Kidney epithelial cell (primary cell): Measurements from ENCODE around the gene CDH23. TPM values are rescaled to one million over a fixed set of nuclear protein-coding genes. Genes with fewer than 3 reads are reported as not detected.

Experiments used
- DNase-seq: peaks from one replicate; pipeline ENCODE4 v3.0.0-alpha.2; 2010; ENCODE audit warnings: low read depth
- H3K27me3 ChIP-seq: 2 replicates; pipeline ENCODE4 v1.6.0; 2011; ENCODE audit warnings: low read length; ENCODE audit not compliant: control insufficient read depth, insufficient read depth
- H3K36me3 ChIP-seq: 2 replicates; pipeline ENCODE4 v1.5.1; 2011; ENCODE audit warnings: low read length; ENCODE audit not compliant: control insufficient read depth, insufficient read depth
- H3K4me3 ChIP-seq: 2 replicates; pipeline ENCODE4 v1.5.1; 2011; ENCODE audit warnings: low read depth, mild to moderate bottlenecking, control low read depth, low read length
- CTCF ChIP-seq: IDR thresholded peaks from 2 replicates; pipeline ENCODE4 v1.5.1; 2011; ENCODE audit warnings: mild to moderate bottlenecking, moderate library complexity, low read length, control low read depth, inconsistent platforms; ENCODE audit not compliant: insufficient read depth, poor library complexity, severe bottlenecking
- total RNA-seq: library from RNA; depleted of rRNA; stranded (reverse); fragments of >200 nt; gene quantifications from 2 replicates; pipeline ENCODE4 v1.2.3, GENCODE V29; 2015

CDH23 gene
- total RNA-seq, 1 donor from 2014 or later = 0.04 TPM

GRCh38 chr10:71741029-71741428 lies 344.3 kb downstream of the CDH23 start:
- no peaks in the 10 kb centered on the region for H3K27me3 ChIP-seq
- H3K36me3 ChIP-seq = no peaks in the 10 kb centered on the region
- H3K4me3 ChIP-seq = no peak overlapping the region
- DNase-seq = no peak
- TF ChIP-seq CTCF = no peak

- DNase-seq = no peak
- H3K27me3 ChIP-seq = no peaks in the 10 kb centered on the region
- no peak overlapping the region for H3K4me3 ChIP-seq
- no peak for TF ChIP-seq CTCF
- H3K36me3 ChIP-seq = no peaks in the 10 kb centered on the region
Observed at GRCh38 chr10:71741671-71742070, 345.0 kb downstream of the CDH23 start.

- no peak for DNase-seq
- TF ChIP-seq CTCF = no peak
Observed at GRCh38 chr10:71742301-71743088, 345.8 kb downstream of the CDH23 start.

GRCh38 chr10:71743089-71743838 lies 346.5 kb downstream of the CDH23 start:
- Histone ChIP-seq H3K36me3 (no peaks in the 10 kb centered on the region), H3K4me3 (no peak overlapping the region), H3K27me3 (no peaks in the 10 kb centered on the region)
- TF ChIP-seq CTCF = no peak
- DNase-seq = no peak

More at GRCh38 chr10:71742301-71743088, 345.8 kb downstream of the CDH23 start:
- Histone ChIP-seq H3K36me3 (no peaks in the 10 kb centered on the region), H3K4me3 (no peak overlapping the region), H3K27me3 (no peaks in the 10 kb centered on the region)

- DNase-seq = no peak
- Histone ChIP-seq H3K4me3 (no peak overlapping the region), H3K36me3 (no peaks in the 10 kb centered on the region), H3K27me3 (no peaks in the 10 kb centered on the region)
- no peak for TF ChIP-seq CTCF
Observed at GRCh38 chr10:71743866-71744265, 347.1 kb downstream of the CDH23 start.
